NB4 (cell line): ENCODE data around the gene CCDC127.
"Not testable (repeated sequence)": the region's sequence is repeated elsewhere in the genome, so short reads cannot be mapped to it uniquely, and the experiment has no call there.

Source experiments
- POLR2A ChIP-seq: IDR thresholded peaks from 2 replicates; pipeline ENCODE4 v1.6.1; 2011; ENCODE audit warnings: mild to moderate bottlenecking; ENCODE audit not compliant: insufficient read length; ENCODE audit errors: extremely low read depth
- TF ChIP-seq, protein P1 (sequence below): IDR thresholded peaks from one replicate; pipeline ENCODE4 v1.5.1; 2012; ENCODE audit warnings: low read depth, low read length

DNA sequence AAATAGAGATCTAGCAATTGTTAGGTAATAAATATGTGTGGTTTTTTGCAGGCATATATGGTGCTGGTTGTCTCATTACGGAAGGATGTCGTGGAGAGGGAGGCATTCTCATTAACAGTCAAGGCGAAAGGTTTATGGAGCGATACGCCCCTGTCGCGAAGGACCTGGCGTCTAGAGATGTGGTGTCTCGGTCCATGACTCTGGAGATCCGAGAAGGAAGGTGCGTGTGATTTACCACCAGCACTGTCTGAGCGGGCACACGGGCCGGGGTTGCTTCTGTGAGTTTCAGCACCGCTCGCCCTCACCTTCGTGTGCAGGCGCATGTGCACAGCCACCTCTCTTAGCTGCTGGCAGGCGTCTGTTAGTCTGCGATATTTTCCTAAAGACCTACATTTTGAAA lies 15.5 kb upstream of the CCDC127 start:
- TF ChIP-seq, protein P1, sequence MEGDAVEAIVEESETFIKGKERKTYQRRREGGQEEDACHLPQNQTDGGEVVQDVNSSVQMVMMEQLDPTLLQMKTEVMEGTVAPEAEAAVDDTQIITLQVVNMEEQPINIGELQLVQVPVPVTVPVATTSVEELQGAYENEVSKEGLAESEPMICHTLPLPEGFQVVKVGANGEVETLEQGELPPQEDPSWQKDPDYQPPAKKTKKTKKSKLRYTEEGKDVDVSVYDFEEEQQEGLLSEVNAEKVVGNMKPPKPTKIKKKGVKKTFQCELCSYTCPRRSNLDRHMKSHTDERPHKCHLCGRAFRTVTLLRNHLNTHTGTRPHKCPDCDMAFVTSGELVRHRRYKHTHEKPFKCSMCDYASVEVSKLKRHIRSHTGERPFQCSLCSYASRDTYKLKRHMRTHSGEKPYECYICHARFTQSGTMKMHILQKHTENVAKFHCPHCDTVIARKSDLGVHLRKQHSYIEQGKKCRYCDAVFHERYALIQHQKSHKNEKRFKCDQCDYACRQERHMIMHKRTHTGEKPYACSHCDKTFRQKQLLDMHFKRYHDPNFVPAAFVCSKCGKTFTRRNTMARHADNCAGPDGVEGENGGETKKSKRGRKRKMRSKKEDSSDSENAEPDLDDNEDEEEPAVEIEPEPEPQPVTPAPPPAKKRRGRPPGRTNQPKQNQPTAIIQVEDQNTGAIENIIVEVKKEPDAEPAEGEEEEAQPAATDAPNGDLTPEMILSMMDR, result not testable (repeated sequence)
- TF ChIP-seq POLR2A, result not testable (repeated sequence)
